ENCODE measurements around the gene NPEPL1. TPM values are rescaled to one million over a fixed set of nuclear protein-coding genes. Genes with fewer than 3 reads are reported as not detected.

Gene NPEPL1
- total and polyA plus RNA-seq, 8 donors, result 25.1 to 44.4 (median 33.3) TPM

DNA sequence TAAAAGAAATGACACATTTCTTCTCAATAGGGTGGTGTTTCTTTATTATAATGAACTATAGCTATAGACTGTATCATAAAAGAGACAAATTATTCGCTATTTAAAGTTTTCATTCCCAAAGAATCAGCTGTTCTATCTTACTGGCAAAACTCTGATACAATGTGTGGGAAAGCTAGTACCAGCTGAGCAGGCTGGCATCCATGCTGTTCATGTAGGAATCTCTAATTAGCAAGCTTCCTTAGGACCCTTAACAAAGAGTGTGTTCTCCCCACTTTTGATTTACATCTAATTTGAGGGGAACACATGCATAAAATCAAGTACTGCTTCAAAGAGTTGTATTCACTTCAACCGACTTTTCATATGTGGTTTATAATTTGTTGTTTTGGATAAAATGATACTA is 28.3 kb upstream of the NPEPL1 start:
- H3K9me3 ChIP-seq, result no peaks in the 10 kb centered on the region
- H3K27me3 ChIP-seq, result no peaks in the 10 kb centered on the region
- no peak overlapping the region for H3K27ac ChIP-seq
- ATAC-seq (no peak), DNase-seq (no peak)
- no peak overlapping the region for H3K4me3 ChIP-seq
- intact Hi-C loops (cut with DNase I), result no loop called here
- peaks cover 0 to 37% of the 10 kb centered on the region in 2 donors for H3K36me3 ChIP-seq
- TF ChIP-seq CTCF (IDR thresholded peaks at IDR 0.05), result no peak
- peaks cover 0 to 33% of the 10 kb centered on the region in 2 donors for H3K4me1 ChIP-seq

- intact Hi-C loops (cut with DNase I), result no loop called here
- peaks cover 0 to 42% of the 10 kb centered on the region in 2 donors for H3K36me3 ChIP-seq
Observed at GRCh38 chr20:58664883-58665282, 27.7 kb upstream of the NPEPL1 start.

DNA sequence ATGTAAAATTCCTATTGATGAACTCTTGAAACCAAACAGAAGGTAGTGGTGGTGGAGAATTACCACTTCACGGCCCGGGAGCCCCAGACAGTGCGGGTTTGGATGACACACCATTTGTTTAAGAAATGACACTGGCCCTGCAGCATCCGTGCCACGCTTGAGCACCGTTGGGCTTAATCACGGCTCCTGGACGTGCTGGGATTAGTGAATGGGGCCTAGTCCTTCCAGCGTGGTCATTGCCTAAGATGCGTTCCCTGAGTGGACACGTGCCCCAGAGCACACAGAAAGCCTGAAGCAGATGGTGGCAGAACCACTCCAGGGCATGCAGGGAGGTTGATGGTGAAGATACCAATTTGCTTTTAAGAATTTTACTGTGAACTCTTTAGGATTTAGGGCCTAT is 27.0 kb upstream of the NPEPL1 start:
- peaks cover 0 to 20% of the 10 kb centered on the region in 2 donors for H3K4me1 ChIP-seq
- no peaks in the 10 kb centered on the region for H3K27me3 ChIP-seq
- intact Hi-C loops (cut with DNase I), result no loop called here
- no peak overlapping the region for H3K27ac ChIP-seq
- ATAC-seq, result no peak
- H3K9me3 ChIP-seq, result no peaks in the 10 kb centered on the region
- TF ChIP-seq CTCF (IDR thresholded peaks at IDR 0.05), result no peak
- no peak overlapping the region for H3K4me3 ChIP-seq
- no peak for DNase-seq
- peaks cover 0 to 49% of the 10 kb centered on the region in 2 donors for H3K36me3 ChIP-seq

More at GRCh38 chr20:58664883-58665282, 27.7 kb upstream of the NPEPL1 start:
- Histone ChIP-seq H3K4me1 (peaks cover 0 to 27% of the 10 kb centered on the region in 2 donors), H3K27ac (no peak overlapping the region), H3K9me3 (no peaks in the 10 kb centered on the region), H3K27me3 (no peaks in the 10 kb centered on the region), H3K4me3 (no peak overlapping the region)
- no peak for ATAC-seq
- no peak for DNase-seq
- no peak for TF ChIP-seq CTCF (IDR thresholded peaks at IDR 0.05)

- Histone ChIP-seq H3K36me3 (peaks cover 0 to 51% of the 10 kb centered on the region in 2 donors), H3K27me3 (no peaks in the 10 kb centered on the region), H3K27ac (no peak overlapping the region), H3K9me3 (no peaks in the 10 kb centered on the region), H3K4me1 (peaks cover 0 to 9% of the 10 kb centered on the region in 2 donors), H3K4me3 (no peak overlapping the region)
- ATAC-seq, result no peak
- no peak for DNase-seq
- TF ChIP-seq CTCF (IDR thresholded peaks at IDR 0.05), result no peak
- intact Hi-C loops (cut with DNase I), result no loop called here
Observed at GRCh38 chr20:58666702-58667101, 25.9 kb upstream of the NPEPL1 start.

GRCh38 chr20:58667975-58668374 is 24.6 kb upstream of the NPEPL1 start:
- H3K27me3 ChIP-seq, result no peaks in the 10 kb centered on the region
- peak; percentile 66 for ATAC-seq
- intact Hi-C loops (cut with DNase I), result no loop called here
- no peak overlapping the region for H3K4me3 ChIP-seq
- TF ChIP-seq CTCF (IDR thresholded peaks at IDR 0.05), result no peak
- DNase-seq, result no peak
- H3K36me3 ChIP-seq, result peaks cover 0 to 55% of the 10 kb centered on the region in 2 donors
- no peak overlapping the region for H3K27ac ChIP-seq
- H3K4me1 ChIP-seq, result peaks cover 0 to 6% of the 10 kb centered on the region in 2 donors
- no peaks in the 10 kb centered on the region for H3K9me3 ChIP-seq

All from left lung (tissue), 10 donors.